ENCODE measurements around the gene LAMTOR3.
"Not testable (repeated sequence)": the region's sequence is repeated elsewhere in the genome, so short reads cannot be mapped to it uniquely, and the experiment has no call there.

Gene LAMTOR3

DNA sequence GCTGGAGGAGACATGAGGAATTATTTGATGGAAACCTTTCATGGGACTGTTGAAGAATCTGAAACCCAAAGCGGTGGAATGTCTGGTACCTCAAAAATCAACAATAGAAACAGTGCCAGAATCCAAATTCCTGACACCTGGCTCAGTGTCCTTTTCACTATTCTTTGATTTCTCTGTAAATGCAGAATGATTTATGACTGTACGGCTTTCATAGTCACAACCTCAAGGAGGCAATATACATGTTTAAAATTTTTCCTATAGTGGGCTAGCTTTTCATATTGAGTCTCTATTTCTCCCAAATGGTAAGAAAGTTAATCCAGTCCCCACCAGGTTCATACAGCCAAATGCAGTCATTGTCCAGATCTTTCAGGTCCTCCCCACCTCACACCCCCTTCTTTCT lies 58.3 kb downstream of the LAMTOR3 start:
- Mint-ChIP-seq H3K9me3 (no peaks in the 10 kb centered on the region), H3K4me1 (ENCODE audit: low read depth in 2 of 2) (peaks cover 0 to 4% of the 10 kb centered on the region in 2 donors), H3K36me3 (ENCODE audit: insufficient read depth) (peaks cover 16% of the 10 kb centered on the region), H3K27ac (no peak overlapping the region), H3K27me3 (no peaks in the 10 kb centered on the region), H3K4me3 (no peak overlapping the region)
- ATAC-seq (replicated peaks) (no peak), DNase-seq (no peak)

DNA sequence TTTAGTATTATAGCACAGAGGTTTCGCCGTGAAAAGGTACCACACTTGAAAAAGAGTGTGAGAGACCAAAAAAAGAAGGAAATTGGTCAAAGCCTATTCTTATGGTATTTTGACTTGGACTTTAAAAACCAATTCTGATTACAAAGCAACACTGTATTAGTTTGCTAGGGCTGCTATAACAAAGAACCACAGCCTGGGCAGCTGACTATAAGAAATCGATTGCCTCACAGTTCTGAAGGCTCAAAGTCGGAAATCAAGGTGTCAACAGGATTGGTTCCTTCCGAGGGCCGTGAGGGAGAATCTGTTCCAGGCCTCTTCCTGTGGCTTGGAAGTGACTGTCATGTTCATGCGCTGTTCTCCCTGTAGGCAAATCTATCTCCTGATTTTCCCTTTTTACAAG lies 59.7 kb downstream of the LAMTOR3 start:
- H3K4me1 Mint-ChIP-seq (ENCODE audit: low read depth in 2 of 2), result peaks cover 0 to 3% of the 10 kb centered on the region in 2 donors
- H3K4me3 Mint-ChIP-seq, result no peak overlapping the region
- no peak for DNase-seq
- no peaks in the 10 kb centered on the region for H3K9me3 Mint-ChIP-seq
- H3K27me3 Mint-ChIP-seq, result no peaks in the 10 kb centered on the region
- no peak for ATAC-seq (replicated peaks)
- peaks cover 14% of the 10 kb centered on the region for H3K36me3 Mint-ChIP-seq (ENCODE audit: insufficient read depth)
- no peak overlapping the region for H3K27ac Mint-ChIP-seq

DNA sequence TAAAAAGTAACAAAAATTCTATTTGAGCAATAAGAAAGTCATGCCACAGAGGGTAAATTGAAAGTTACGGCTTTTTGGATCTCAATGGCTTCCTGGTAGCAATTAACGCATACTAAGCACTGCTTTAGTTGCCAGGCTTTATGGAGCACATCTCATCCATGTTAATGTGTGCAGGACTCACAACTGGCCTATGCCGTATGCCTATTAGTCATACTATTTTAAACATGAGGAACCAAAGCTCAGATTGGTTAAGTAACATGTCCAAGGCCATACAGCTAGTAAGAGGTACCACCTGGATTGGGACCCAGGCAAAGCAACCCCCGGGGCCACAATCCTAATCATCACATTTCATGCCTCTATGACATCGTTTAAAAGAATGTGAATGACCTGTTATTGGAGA lies 60.5 kb downstream of the LAMTOR3 start:
- no peak overlapping the region for H3K4me3 Mint-ChIP-seq
- DNase-seq (no peak), ATAC-seq (replicated peaks) (no peak)
- peaks cover 11% of the 10 kb centered on the region for H3K36me3 Mint-ChIP-seq (ENCODE audit: insufficient read depth)
- H3K4me1 Mint-ChIP-seq (ENCODE audit: low read depth in 2 of 2), result no peaks in the 10 kb centered on the region
- no peaks in the 10 kb centered on the region for H3K27me3 Mint-ChIP-seq
- no peaks in the 10 kb centered on the region for H3K9me3 Mint-ChIP-seq
- no peak overlapping the region for H3K27ac Mint-ChIP-seq

DNA sequence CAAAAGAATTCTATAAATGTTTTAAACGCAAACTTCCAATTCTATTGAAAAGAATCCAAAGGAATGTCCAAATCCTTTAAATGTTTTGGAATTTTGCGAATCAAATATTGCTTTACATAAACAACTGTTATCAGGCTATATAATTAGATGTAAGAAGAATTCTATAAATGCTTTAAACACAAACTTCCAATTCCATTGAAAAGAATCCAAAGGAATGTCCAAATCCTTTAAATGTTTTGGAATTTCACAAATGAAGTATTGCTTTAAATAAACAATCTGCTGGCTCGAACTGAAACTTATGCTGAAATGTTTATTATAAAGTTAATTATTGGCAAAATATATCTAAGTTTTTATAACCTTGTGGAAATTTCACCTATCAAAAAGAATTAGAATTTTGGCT lies 61.5 kb downstream of the LAMTOR3 start:
- Mint-ChIP-seq H3K36me3 (ENCODE audit: insufficient read depth) (peaks cover 11% of the 10 kb centered on the region), H3K9me3 (no peaks in the 10 kb centered on the region), H3K27me3 (no peaks in the 10 kb centered on the region), H3K27ac (no peak overlapping the region), H3K4me1 (ENCODE audit: low read depth in 2 of 2) (no peaks in the 10 kb centered on the region), H3K4me3 (no peak overlapping the region)
- DNase-seq, result no peak
- no peak for ATAC-seq (replicated peaks)

DNA sequence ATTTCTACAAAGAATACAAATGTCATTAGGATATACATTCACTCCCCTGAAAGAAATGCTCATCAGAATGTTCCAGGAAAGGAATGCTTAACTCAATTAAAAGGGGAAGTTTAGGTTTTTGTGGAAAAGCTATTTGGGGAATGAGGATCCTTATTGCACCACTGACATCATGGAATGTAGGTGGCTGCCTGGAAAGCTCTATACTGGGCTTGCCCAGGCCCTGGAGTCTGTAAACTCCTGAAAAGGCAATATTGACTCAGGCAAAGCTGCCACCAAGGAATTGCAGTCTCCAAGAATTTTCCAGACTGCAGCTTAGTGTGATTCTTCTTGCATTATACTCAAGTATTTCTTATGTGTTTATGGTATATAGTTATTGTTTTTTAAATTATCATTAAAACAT lies 61.9 kb downstream of the LAMTOR3 start:
- no peaks in the 10 kb centered on the region for H3K9me3 Mint-ChIP-seq
- DNase-seq (no peak), ATAC-seq (replicated peaks) (no peak)
- H3K27me3 Mint-ChIP-seq, result no peaks in the 10 kb centered on the region
- no peaks in the 10 kb centered on the region for H3K4me1 Mint-ChIP-seq (ENCODE audit: low read depth in 2 of 2)
- no peak overlapping the region for H3K4me3 Mint-ChIP-seq
- H3K36me3 Mint-ChIP-seq (ENCODE audit: insufficient read depth), result peaks cover 11% of the 10 kb centered on the region
- no peak overlapping the region for H3K27ac Mint-ChIP-seq

DNA sequence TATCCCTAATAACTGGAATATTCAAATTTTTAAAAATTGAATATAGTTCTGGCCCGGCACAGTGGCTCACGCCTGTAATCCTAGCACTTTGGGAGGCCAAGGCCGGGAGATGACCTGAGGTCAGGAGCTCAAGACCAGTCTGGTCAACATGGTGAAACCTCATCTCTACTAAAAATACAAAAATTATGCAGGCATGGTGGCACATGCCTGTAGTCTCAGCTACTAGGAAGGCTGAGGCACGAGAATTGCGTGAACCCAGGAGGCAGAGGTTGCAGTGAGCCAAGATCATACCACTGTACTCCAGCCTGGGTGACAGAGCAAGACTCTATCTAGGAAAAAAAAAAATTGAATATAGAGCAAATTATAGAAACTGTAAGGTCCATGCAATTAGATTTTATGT lies 64.2 kb downstream of the LAMTOR3 start:
- H3K27me3 Mint-ChIP-seq; H3K27ac Mint-ChIP-seq; ATAC-seq (replicated peaks); H3K9me3 Mint-ChIP-seq; H3K4me3 Mint-ChIP-seq; H3K36me3 Mint-ChIP-seq (ENCODE audit: insufficient read depth); H3K4me1 Mint-ChIP-seq (ENCODE audit: low read depth in 2 of 2); DNase-seq: not testable (repeated sequence)

DNA sequence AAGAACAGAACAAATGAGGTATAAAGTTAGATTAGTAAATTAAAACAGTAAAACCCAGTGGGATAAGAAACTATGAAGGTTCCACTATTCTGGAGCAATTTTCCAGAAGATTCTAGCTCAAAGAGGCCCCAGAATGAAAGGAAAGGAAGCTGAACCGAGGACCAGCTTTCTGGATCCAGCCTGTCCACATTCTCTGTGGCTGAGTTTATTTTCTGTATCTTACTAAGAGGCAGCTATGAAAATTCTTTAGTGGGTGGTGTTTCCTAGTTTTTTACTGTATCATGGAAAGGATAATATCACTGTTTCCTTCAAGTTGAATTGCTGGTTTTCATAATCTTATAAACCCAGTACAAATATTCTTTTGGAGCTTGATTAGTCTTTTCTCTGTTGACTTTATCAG lies 65.8 kb downstream of the LAMTOR3 start:
- no peak overlapping the region for H3K4me3 Mint-ChIP-seq
- H3K27me3 Mint-ChIP-seq, result no peaks in the 10 kb centered on the region
- H3K4me1 Mint-ChIP-seq (ENCODE audit: low read depth in 2 of 2), result peaks cover 0 to 6% of the 10 kb centered on the region in 2 donors
- no peaks in the 10 kb centered on the region for H3K36me3 Mint-ChIP-seq (ENCODE audit: insufficient read depth)
- DNase-seq, result no peak
- H3K27ac Mint-ChIP-seq, result no peak overlapping the region
- ATAC-seq (replicated peaks), result no peak
- H3K9me3 Mint-ChIP-seq, result no peaks in the 10 kb centered on the region

Measured in effector memory CD8-positive, alpha-beta T cell (primary cell).